HG03066 (cell line): ENCODE measurements around the gene C1orf105.
A peak's percentile ranks its signal among the peaks of the same experiment; 100 is the strongest.
"Not testable (repeated sequence)": the region's sequence is repeated elsewhere in the genome, so short reads cannot be mapped to it uniquely, and the experiment has no call there.

ENCODE experiments used
- ATAC-seq: cut with Tn5 transposase; IDR thresholded peaks from one replicate; pipeline ENCODE4 v1.9.1; 2021; ENCODE audit warnings: low read depth; ENCODE audit not compliant: unreplicated experiment

Gene C1orf105

DNA sequence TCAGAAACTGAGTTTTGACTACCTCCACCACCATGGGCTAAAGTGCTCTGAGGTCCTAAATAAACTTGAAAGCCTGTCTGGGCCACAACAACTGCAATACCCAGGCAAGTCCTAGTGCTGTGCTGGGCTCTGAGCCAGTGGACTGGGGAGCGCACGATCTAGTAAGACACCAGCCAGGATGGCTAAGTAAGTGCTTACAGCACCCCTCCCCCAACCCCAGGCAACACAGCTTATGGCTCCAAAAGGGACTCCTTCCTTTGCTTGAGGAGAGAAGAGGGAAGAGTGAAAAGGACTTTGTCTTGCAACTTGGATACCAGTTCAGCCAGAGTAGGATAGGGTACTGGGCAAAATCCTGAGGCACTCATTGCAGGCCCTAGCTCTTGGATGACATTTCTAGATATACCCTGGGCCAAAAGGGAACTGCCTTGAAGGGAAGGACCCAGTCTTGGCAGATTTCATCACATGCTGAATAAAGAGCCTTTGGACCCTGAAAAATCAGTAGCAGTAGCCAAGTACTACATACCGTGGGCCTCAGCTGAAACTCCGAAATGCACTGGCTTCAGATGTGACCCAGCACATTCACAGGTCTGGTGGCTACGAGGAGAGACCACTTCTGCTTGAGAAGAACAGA lies 1.6 kb downstream of the C1orf105 start:
- ATAC-seq, result no peak

DNA sequence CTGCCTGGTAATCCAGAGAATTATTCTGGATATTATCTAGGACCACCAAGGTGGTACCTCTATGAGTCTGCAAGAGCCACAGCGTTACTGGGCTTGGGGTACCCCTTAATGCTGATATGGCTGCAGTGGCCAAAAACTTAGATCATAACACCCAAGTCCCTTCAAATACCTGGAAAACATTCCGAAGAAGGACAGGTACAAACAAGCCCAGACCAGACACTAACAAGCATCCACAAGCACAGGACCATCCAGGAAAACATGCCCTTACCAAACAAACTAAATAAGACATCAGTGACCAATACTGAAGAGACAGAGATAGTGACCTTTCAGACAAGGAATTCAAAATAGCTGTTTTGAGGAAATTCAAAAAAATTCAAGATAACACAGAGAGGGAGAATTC lies 2.9 kb downstream of the C1orf105 start:
- no peak for ATAC-seq

DNA sequence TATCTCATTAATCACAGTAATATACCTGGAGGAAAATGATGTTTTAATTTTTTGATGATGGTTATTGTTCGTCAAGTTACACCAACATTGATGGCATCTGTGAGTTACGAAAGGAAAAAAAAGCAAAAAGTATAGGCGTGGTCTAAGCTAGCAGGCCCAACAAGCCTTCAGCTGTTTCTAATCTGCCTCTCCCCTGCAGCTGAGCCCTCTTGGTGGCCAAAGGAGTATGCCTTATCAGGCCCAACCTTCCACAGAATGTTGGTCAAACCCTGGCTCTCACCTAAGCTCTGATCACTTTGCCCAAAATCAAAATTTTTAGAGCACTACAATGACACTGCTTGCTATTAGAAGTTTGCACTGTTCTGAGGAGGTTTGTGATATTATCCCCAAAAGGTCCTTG lies 4.9 kb downstream of the C1orf105 start:
- no peak for ATAC-seq

DNA sequence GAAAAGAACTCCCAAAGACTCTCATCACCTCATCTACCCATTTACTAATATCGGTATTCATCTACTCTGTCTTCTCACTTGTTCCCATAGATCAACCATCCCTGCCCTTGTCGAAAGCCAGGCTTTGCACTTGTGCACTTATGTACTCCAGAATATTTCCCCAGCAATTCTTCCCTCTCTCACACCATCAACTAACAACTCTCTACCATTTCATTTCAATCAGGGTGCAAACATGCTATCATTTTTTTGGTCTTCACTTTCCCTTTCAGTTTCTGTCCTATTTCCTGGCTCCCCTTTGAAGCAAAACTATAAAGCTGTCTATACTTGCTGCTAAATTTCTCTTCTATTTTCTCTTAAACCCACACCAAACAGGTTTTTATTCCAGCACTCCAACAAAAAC lies 6.7 kb downstream of the C1orf105 start:
- ATAC-seq, result no peak

DNA sequence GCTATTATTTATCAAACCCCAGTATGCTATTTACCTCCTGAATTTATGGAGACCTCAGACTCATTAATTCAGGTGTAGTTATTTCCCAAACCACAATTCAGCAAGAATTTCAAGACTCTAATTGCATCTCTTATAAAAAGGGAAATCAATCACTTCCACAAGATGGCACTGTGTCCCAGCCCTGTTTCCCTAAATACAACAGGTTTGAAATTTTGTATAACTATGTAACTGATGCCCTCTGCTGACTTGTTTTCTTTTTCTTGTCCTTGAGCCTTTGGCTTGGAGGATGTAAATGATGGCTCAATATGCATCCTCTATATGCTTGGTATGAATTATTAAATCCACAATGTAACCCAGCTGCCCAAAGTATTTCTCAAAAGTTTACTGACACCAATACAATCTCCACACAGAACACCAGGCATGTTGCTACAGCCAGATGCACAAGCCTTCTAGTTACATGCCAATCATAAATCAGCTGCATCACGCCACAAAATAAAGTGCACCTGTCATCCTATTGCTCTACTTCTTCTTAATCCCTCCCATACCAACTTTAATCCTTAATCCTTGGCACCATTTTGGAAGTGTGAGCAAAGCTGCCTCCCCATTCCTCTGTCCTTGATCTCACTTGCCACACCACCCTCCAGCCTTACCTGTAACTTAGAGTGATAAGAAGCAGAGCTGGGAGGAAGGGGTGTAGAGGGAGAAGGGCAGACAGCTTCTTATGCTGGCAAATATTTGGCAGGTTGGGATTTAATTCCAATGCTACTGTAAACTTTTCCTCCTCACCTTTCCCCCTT lies 9.0 kb downstream of the C1orf105 start:
- ATAC-seq, result no peak

DNA sequence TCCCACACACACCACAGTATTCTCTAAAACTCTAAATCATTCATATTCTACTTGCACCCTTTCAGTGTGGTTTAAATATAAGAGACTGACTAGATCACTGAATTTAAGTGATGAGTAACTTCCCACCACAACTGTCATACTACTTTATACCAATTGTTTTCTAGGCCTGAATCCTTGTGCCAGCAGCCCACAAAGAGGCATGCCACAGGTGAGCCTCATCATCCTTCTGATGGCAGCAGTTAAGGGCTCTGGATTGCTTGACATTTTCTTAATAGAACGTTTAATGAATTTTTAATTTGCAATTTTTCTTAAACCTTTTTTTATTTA lies 9.6 kb downstream of the C1orf105 start:
- no peak for ATAC-seq

DNA sequence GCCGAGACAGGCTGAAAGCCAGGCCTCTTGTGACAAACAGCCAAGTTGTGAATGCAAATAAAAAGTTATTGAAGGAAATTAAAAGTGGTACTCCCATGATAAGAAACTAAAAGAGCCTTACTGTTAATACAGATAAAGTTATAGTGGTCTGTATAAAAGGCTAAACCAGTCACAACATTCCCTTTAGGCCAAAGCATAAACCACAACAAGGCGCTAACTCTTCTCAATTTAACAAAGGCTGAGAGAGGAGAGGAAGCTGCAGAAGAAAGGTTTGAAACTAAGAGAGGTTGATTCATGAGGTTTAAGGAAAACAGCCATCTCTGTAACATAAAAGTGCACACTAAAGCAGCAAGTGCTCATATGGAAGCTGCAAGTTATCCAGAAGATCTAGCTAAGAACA lies 10.7 kb downstream of the C1orf105 start:
- no peak for ATAC-seq

DNA sequence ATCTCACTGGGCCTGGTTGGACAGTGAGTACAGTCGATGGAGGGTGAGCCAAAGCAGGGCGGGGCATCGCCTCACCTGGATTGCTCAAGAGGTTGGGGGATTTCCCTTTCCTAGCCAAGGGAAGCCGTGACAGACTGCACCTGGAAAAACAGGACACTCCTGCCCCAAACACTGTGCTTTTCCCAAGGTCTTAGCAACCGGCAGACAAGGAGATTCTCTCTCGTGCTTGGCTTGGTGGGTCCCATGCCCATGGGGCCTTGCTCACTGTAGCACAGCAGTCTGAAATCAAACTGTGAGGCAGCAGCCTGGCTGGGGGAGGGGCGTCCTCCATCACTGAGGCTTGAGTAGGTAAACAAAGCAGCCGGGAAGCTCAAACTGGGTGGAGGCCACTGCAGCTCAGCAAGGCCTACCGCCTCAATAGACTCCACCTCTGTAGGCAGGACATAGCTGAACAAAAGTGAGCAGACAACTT lies 11.3 kb downstream of the C1orf105 start:
- ATAC-seq, result no peak

DNA sequence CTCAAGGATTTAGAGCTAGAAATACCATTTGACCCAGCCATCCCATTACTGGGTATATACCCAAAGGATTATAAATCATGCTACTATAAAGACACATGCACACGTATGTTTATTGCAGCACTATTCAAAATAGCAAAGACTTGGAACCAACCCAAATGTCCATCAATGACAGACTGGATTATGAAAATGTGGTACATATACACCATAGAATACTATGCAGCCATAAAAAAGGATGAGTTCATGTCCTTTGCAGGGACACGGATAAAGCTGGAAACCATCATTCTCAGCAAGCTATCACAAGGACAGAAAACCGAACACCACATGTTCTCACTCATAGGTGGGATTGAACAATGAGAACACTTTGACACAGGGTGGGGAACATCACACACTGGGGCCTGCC lies 16.7 kb downstream of the C1orf105 start:
- ATAC-seq, result not testable (repeated sequence)

DNA sequence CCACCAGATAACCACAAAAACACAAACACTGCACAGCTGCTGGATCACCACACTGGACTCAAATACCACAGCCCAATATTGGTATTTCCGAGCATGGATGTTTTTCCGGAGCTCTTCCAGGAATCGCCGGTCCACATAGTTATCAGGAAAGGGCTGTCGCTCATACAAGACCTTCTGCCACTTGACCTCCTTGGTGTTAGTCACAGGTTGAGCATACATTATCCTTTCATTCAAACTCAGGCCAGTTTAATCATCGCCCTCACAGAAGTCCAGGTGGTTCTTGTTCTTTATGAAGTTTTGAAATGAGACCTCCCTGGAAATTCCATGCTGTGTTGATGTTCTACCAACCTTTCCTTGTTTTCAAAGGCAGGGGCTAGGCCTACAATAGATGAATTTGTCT lies 21.9 kb downstream of the C1orf105 start:
- no peak for ATAC-seq

DNA sequence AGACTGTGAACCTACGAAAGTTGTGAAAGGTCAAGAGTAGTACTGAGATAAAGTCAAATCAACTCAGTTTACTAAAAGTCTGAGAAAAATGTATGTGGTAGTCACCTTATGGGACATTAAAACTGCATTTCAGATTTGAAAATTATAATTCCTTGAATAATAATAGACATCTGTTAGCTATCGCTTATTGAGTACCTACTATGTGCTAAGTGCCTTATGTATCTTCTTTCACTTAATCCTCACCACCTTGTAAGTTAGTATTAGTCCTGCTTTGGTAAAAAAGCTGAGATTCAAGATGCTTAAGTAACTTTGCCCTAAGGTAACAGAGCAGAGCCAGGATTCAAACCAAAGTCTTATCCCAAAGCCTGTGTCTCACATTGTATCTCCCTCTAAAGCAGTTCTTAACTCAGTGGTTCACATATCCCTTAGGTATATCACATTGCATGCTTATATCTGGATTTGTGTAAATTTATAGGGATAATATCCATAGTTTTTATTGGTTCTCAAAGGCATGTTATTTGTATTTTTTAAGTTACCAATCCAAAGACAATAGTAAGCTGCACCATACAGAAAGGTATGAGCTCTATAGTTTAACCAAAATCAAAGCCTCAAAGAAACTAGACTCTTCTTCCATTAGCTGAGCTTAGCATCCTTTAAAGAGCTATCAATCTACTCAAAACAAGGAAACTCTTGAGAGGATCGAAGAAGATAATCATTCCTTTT lies 22.5 kb downstream of the C1orf105 start:
- no peak for ATAC-seq

DNA sequence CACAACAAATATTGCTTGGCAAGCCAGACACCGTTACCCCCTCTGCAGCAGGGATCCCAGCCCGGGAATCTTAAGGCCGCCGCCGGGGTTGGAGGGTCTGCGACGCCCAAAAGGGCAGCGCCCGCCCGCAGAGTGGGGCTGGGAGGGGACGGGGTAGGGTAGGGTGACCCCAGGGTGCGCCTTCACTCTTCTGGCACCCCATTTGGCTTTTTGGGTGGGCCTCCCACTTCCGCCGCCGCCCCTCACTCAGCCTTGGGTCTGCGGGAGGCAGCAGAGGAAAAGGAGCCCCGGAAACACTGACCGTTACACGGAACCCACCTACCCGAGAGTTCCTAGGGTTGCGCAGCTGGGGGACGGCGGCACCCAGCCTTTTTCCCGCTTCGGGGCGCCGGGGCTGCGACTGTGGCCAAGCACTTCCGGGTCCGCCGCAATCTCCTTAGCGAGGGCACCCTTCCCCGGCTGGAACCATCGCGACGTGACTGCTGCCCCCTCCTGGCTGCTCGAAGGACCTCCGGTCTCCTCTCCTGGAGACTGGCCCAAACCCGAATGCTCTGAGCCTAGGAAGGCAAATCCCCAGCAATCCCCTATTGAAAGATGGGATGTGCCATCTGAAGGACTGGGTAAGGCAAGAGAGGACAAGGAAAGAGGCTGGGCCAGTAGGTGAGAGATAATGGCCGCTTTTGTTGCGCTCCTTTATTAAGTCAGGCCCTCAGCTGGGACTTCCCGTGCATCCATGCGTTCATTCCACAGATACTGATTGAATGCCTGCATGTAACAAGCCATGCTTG lies 23.4 kb downstream of the C1orf105 start, which contains the start of gene PIGC:
Gene PIGC (minus strand): TSS at position 404 of the 788 bp plus-strand sequence. CDS start 1,447 bp downstream, outside the sequence.
- ATAC-seq, result peak; percentile 100

DNA sequence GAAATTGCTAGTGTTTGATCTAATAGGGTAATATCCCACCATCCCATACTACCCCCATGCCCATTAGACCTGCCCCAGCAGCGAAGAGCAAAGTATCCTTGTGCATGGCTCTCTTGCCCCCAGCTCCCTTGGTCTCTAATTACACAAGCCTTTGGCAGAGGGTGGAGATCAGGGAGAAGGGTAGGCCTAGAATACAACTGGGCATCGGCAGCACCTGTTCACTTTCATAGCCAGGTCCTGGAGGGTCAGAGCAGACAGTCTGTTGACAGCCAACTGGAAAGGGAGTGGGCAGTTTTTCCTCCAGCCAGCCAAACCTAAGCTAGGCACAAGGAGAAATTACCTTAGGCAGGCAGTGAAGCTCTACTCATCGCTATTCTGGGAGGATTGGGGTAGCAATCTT lies 26.1 kb downstream of the C1orf105 start:
- no peak for ATAC-seq

DNA sequence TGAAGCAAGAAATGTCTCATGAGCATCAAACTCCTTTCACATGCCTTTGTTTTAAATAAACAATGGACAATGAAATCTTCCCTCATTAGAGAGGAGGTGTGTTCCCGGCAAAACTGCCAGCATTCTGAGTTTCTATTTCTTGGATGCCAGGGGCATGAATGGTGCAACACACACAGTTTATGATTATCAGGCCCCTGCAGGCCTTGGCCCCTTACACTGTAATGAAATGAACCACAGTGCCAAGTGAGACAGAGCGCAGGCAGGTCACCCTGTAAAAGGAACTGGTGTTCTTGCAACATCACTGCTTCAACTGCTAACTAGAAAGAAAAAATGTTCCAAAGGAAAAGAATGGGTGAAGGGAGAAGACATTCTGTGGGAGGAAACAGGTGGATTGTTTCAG lies 27.2 kb downstream of the C1orf105 start:
- ATAC-seq, result no peak

DNA sequence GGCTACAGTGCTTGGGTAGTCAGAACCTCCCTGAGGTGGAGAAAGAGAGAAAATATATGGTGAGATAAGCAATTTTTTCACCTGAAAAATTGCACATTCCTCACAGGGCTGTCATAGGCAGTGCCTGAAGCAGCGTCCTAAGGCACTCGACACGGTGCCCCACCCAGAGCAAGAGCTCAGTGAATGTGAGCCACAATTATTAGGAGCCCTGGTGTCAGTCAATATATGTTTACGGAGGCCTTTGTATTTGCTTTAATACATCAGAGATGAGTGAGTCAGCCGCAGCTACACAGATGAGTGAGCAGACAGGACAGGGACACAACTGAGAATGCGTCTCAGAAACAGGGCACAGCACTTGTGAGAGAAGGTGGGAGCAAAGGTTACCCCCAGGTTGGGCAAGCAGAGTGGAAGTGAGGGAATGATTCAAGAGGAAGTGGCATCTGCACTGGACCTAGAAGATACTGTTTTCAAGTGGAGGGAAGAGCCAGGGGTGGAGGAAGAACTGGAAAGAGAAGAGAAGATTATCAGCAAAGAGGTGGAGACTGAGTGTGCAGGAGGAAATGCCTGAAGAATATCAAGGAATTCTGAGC lies 28.6 kb downstream of the C1orf105 start:
- no peak for ATAC-seq

DNA sequence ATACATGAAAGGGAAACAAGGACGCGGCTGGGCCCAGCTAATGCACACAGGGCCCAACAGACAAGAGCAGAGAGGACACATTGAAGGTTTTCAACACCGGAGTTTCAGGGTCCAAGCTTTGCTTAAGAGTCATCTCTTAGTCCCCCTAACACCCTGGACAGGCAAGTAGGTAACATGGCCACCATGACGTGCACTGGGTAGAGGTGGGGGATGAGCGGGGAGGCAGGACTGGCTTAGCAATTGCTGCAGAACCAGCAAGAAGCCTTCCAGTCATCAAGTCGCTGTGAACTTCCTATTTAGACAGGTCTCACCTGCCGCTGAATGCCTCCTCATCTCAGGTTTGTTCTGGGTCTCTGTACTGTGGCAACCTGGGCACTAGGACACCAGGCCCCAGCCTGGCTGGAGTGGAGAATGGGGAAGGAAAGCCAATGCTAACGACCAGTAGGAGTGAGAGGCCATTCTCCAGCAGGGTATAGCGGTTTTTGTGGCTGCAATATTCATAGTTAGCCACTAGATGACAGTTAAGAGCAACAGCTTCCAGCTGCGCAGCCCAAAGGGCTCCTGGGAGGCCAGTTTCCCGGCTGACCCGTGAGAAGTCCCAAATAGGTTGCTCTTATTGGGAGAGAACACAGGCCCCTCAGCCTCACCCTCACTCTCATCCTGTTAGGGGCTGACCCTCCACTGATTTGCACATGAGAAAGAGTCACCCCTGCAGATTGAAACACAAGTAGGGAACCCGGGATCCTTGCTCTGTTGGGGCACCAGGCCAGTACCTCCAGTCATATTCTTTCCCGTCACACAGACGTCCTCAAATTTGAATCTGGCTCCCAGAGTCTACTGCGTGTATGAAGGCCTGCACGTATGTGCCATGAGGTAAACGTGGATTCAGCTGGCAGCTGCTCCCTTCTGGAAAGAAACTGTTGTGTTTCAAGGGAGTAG lies 29.4 kb downstream of the C1orf105 start:
- ATAC-seq, result peak; percentile 95

DNA sequence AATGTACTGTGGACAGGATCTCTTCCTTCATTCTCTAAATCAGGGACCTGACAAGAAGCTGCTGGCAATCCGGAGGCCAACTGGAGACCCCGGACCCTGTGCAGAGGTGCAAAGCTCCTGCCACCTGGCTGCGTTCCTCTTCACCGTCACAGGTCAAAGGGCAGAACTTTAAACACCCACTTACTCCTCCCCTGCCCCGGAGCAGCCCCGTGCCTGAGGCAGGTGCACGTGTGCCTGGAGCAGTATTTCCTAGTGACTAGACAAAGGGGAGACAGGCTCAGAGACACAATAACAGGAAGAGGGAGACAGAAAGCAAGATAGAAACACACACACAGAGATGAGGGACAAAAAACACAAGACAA lies 30.0 kb downstream of the C1orf105 start:
- no peak for ATAC-seq

DNA sequence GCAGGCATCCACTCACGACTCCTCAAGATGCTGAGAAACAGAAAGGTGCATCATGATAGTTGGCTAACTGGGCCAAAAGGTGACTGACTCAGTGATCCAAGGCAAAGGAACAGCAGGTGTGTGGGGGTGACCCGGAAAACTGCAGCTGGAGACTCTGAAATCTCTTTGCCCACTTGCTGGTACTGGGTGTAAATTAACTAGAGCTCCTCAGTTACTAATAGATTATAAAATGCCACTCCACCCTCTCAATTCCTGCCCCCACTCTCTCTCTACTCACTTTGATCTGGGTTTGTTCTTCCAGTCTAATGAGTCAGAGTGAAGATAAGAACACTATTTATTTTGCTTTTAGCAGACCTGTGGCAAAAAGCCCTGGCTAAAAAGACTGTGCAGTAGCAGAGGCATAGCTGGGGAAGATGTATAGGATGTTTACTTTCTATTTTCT lies 30.5 kb downstream of the C1orf105 start:
- ATAC-seq, result no peak

DNA sequence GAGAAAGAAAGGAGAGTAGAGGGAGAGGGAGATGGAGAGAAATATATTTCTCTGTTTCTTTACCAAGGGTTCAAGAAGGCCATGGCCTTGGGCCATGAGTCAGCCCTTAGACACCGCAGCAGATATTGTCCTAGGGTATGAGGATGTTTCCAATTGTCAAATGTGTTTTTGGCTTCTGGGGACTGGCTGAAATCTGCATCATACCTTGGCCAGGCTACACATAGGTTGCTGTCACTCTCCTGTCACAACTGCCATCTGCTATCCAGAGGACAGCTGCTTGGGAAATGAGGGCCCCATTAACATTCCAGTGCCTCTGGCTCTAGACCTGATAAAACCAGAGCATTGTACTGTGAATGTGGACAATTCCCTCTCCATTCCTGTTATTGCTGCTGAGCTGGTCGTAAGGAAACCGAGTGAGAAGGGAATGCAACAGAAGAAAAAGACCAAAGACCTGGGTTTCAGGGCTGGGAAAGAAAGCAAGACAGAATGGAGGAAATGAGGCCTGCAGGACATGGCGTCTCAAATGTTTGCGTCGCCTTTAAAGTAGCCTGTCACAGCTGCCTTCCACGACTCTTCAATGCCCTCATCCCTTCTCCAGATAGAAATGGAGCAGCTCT lies 32.2 kb downstream of the C1orf105 start:
- no peak for ATAC-seq
